Measurements from ENCODE around the gene SLC9B1. TPM values are rescaled to one million over a fixed set of nuclear protein-coding genes. Genes with fewer than 3 reads are reported as not detected.

SLC9B1 gene
- total and polyA plus RNA-seq, 12 donors = 0.07 to 1.4 (median 0.66) TPM; not detected in 3

GRCh38 chr4:103054030-103054429 is 34.5 kb upstream of the SLC9B1 start:
- intact Hi-C loops (cut with DNase I) = no loop called here
- no peak for ATAC-seq
- Histone ChIP-seq H3K27ac (no peak overlapping the region), H3K4me1 (no peaks in the 10 kb centered on the region), H3K4me3 (no peak overlapping the region), H3K27me3 (no peaks in the 10 kb centered on the region), H3K36me3 (peaks cover 0 to 22% (median 0%) of the 10 kb centered on the region in 9 donors), H3K9me3 (peaks cover 0 to 6% (median 0%) of the 10 kb centered on the region in 11 donors)
- DNase-seq = no peak
- no peak for TF ChIP-seq CTCF (IDR thresholded peaks at IDR 0.05)
- WGBS, 2 donors = 95% methylated on average over 3 of the region's 3 CpGs

- peaks cover 0 to 28% (median 0%) of the 10 kb centered on the region in 9 donors for H3K36me3 ChIP-seq
- ATAC-seq (no peak), DNase-seq (no peak)
- TF ChIP-seq CTCF (IDR thresholded peaks at IDR 0.05) = no peak
- H3K4me3 ChIP-seq = no peak overlapping the region
- H3K27me3 ChIP-seq = no peaks in the 10 kb centered on the region
- intact Hi-C loops (cut with DNase I) = no loop called here
- peaks cover 0 to 6% (median 0%) of the 10 kb centered on the region in 11 donors for H3K9me3 ChIP-seq
- H3K4me1 ChIP-seq = no peaks in the 10 kb centered on the region
- WGBS, 2 donors = 75 to 76% methylated on average over 3 of the region's 3 CpGs
- H3K27ac ChIP-seq = no peak overlapping the region
Measured at GRCh38 chr4:103052779-103053178, 33.3 kb upstream of the SLC9B1 start.

DNA sequence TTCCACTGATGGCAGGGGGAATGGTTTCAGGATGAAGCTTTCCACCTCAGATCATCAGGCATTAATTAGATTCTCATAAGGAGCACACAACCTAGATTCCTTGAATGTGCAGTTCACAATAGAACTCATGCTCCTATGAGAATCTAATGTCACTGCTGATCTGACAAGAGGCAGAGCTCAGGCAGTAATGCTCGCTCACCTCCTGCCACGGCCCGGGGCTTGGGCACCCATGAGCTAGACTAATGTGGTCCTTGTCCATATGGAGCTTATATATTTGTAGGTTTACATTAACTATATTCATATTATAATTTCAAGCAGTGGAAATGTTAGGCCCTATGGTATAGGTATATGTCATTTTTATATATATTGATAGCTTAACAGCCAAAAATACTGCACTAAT is 32.6 kb upstream of the SLC9B1 start:
- Histone ChIP-seq H3K36me3 (peaks cover 0 to 31% (median 0%) of the 10 kb centered on the region in 9 donors), H3K27ac (no peak overlapping the region), H3K27me3 (no peaks in the 10 kb centered on the region), H3K4me1 (no peaks in the 10 kb centered on the region), H3K4me3 (no peak overlapping the region), H3K9me3 (peaks cover 0 to 6% (median 0%) of the 10 kb centered on the region in 11 donors)
- no peak for ATAC-seq
- no peak for DNase-seq
- no peak for TF ChIP-seq CTCF (IDR thresholded peaks at IDR 0.05)
- intact Hi-C loops (cut with DNase I) = no loop called here
- WGBS, 2 donors = 95 to 99% methylated on average over 3 of the region's 3 CpGs

GRCh38 chr4:103050736-103051436 is 31.4 kb upstream of the SLC9B1 start:
- H3K36me3 ChIP-seq = peaks cover 0 to 39% (median 0%) of the 10 kb centered on the region in 9 donors
- no peak overlapping the region for H3K27ac ChIP-seq
- WGBS, 2 donors = 46 to 58% methylated on average over 2 of the region's 2 CpGs

More at GRCh38 chr4:103050736-103051436, 31.4 kb upstream of the SLC9B1 start:
- H3K9me3 ChIP-seq = peaks cover 0 to 6% (median 0%) of the 10 kb centered on the region in 11 donors
- H3K27me3 ChIP-seq = no peaks in the 10 kb centered on the region
- ATAC-seq = no peak
- DNase-seq = no peak
- no peaks in the 10 kb centered on the region for H3K4me1 ChIP-seq
- intact Hi-C loops (cut with DNase I) = no loop called here
- H3K4me3 ChIP-seq = no peak overlapping the region
- no peak for TF ChIP-seq CTCF (IDR thresholded peaks at IDR 0.05)

Data from heart right ventricle (tissue), 16 donors.